Uterus (tissue), 2 donors: ENCODE results near the gene TSEN54.

Experiments used
- POLR2A ChIP-seq, 2 donors: fragments of 450-650 bp; IDR thresholded peaks; one replicate each; pipeline ENCODE4 v1.6.1; 2016; ENCODE audit warnings: antibody characterized with exemption in 2 of 2, mild to moderate bottlenecking in 1 of 2, moderate library complexity in 1 of 2
- TF ChIP-seq, protein P1 (sequence below), 4 experiments: fragments of 200-600 bp in 2 of 4; fragments of 450-650 bp in 2 of 4; sonication (generic) in 2 of 4; IDR thresholded peaks; one replicate each; pipeline ENCODE4 v1.5.1; 2016 to 2019; ENCODE audit warnings: antibody characterized with exemption in 4 of 4, mild to moderate bottlenecking in 2 of 4, moderate library complexity in 1 of 4

DNA sequence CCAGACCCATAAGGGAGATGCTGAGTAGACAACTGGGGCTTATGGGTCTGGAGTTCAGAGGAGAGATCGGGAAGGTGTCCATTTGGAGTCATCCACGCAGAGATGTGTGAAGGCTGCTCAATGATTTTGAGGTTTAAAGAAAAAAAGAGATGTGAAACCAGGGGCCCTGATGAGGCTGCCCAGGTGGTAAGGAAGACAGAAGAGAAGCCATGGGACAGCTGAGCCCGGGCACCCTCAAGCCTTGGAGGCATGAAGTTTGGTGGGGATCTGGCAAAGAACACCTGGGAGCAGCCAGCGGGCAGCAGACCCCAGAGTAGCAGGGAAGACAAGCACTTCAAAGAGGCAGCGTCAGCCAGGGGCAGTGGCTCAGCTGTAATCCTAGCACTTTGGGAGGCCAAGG lies 50.5 kb downstream of the TSEN54 start:
- TF ChIP-seq, protein P1, sequence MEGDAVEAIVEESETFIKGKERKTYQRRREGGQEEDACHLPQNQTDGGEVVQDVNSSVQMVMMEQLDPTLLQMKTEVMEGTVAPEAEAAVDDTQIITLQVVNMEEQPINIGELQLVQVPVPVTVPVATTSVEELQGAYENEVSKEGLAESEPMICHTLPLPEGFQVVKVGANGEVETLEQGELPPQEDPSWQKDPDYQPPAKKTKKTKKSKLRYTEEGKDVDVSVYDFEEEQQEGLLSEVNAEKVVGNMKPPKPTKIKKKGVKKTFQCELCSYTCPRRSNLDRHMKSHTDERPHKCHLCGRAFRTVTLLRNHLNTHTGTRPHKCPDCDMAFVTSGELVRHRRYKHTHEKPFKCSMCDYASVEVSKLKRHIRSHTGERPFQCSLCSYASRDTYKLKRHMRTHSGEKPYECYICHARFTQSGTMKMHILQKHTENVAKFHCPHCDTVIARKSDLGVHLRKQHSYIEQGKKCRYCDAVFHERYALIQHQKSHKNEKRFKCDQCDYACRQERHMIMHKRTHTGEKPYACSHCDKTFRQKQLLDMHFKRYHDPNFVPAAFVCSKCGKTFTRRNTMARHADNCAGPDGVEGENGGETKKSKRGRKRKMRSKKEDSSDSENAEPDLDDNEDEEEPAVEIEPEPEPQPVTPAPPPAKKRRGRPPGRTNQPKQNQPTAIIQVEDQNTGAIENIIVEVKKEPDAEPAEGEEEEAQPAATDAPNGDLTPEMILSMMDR (IDR thresholded peaks at IDR 0.05): no peak
- no peak for TF ChIP-seq POLR2A (IDR thresholded peaks at IDR 0.05)
